Measurements from ENCODE around the gene SAMD10.

Gene SAMD10

GRCh38 chr20:63955827-63956663 is 23.4 kb downstream of the SAMD10 start, which contains the start of gene UCKL1:
TSS of gene UCKL1 (minus strand) at chr20:63956416. CDS start at chr20:63956372, 44 bp downstream.
- Histone ChIP-seq H3K4me3 (ENCODE audit: low read length) (peak within 1 kb of the TSS; percentile 100), H3K79me2 (ENCODE audit: low read length) (peaks cover 51% of the 10 kb centered on the region), H3K36me3 (replicated peaks; ENCODE audit: insufficient read depth, low read length) (no peaks in the 10 kb centered on the region), H3K9me2 (replicated peaks; ENCODE audit: insufficient read depth, low read length) (no peaks in the 10 kb centered on the region), H3K4me2 (ENCODE audit: low read depth, low read length) (peak within 1 kb of the TSS; percentile 95), H4K20me1 (ENCODE audit: insufficient read depth, low read length) (peaks cover 8% of the 10 kb centered on the region; the same call in 1 of the 2 replicates), H2AFZ (ENCODE audit: low read length) (peak within 1 kb of the TSS; percentile 86), H3K9ac (ENCODE audit: low read length) (peak within 1 kb of the TSS; percentile 98), H3K27me3 (replicated peaks; ENCODE audit: insufficient read depth, low read length) (no peaks in the 10 kb centered on the region), H3F3A (ENCODE audit: insufficient read depth, low read length) (peaks cover 26% of the 10 kb centered on the region), H3K27ac (ENCODE audit: low read length) (peak within 1 kb of the TSS; percentile 82), H3K9me3 (replicated peaks; ENCODE audit: insufficient read depth, low read length) (no peaks in the 10 kb centered on the region), H3K4me1 (ENCODE audit: low read length) (peaks cover 37% of the 10 kb centered on the region)
- TF ChIP-seq CTCF (IDR thresholded peaks at IDR 0.05; ENCODE audit: low read length) = no peak
- TF ChIP-seq EZH2phosphoT487 (IDR thresholded peaks at IDR 0.05; ENCODE audit: low read length) = no peak
- TF ChIP-seq EZH2 (optimal IDR thresholded peaks at IDR 0.05; ENCODE audit: low read depth, low read length) = no peak
- peak; percentile 90 for DNase-seq

GRCh38 chr20:63955281-63955826 is 24.1 kb downstream of the SAMD10 start:
- H3K9ac ChIP-seq (ENCODE audit: low read length) = peak overlapping the region; percentile 98
- no peaks in the 10 kb centered on the region for H3K36me3 ChIP-seq (replicated peaks; ENCODE audit: insufficient read depth, low read length)
- TF ChIP-seq EZH2phosphoT487 (IDR thresholded peaks at IDR 0.05; ENCODE audit: low read length) (no peak), CTCF (IDR thresholded peaks at IDR 0.05; ENCODE audit: low read length) (peak; percentile 40)
- no peak for DNase-seq
- no peaks in the 10 kb centered on the region for H3K9me3 ChIP-seq (replicated peaks; ENCODE audit: insufficient read depth, low read length)
- H3K27ac ChIP-seq (ENCODE audit: low read length) = peak overlapping the region; percentile 64; the same call in 1 of the 2 replicates
- H4K20me1 ChIP-seq (ENCODE audit: insufficient read depth, low read length) = peaks cover 10% of the 10 kb centered on the region; the same call in 1 of the 2 replicates
- H3K27me3 ChIP-seq (replicated peaks; ENCODE audit: insufficient read depth, low read length) = no peaks in the 10 kb centered on the region
- H3K79me2 ChIP-seq (ENCODE audit: low read length) = peaks cover 58% of the 10 kb centered on the region
- no peaks in the 10 kb centered on the region for H3K9me2 ChIP-seq (replicated peaks; ENCODE audit: insufficient read depth, low read length)
- H3F3A ChIP-seq (ENCODE audit: insufficient read depth, low read length) = peaks cover 27% of the 10 kb centered on the region
- H3K4me1 ChIP-seq (ENCODE audit: low read length) = peaks cover 44% of the 10 kb centered on the region
- H2AFZ ChIP-seq (ENCODE audit: low read length) = peak overlapping the region; percentile 86
- H3K4me3 ChIP-seq (ENCODE audit: low read length) = peak overlapping the region; percentile 100
- H3K4me2 ChIP-seq (ENCODE audit: low read depth, low read length) = peak overlapping the region; percentile 78

GRCh38 chr20:63953764-63954429 is 25.5 kb downstream of the SAMD10 start:
- Histone ChIP-seq H3K4me1 (ENCODE audit: low read length) (peaks cover 45% of the 10 kb centered on the region), H3K4me3 (ENCODE audit: low read length) (no peak overlapping the region), H3K4me2 (ENCODE audit: low read depth, low read length) (peak overlapping the region; percentile 78; the same call in 1 of the 2 replicates), H3K79me2 (ENCODE audit: low read length) (peaks cover 73% of the 10 kb centered on the region), H4K20me1 (ENCODE audit: insufficient read depth, low read length) (peaks cover 16% of the 10 kb centered on the region; the same call in 1 of the 2 replicates), H3F3A (ENCODE audit: insufficient read depth, low read length) (peaks cover 30% of the 10 kb centered on the region), H3K27ac (ENCODE audit: low read length) (no peak overlapping the region), H3K27me3 (replicated peaks; ENCODE audit: insufficient read depth, low read length) (no peaks in the 10 kb centered on the region), H3K9me3 (replicated peaks; ENCODE audit: insufficient read depth, low read length) (no peaks in the 10 kb centered on the region), H3K36me3 (replicated peaks; ENCODE audit: insufficient read depth, low read length) (no peaks in the 10 kb centered on the region), H2AFZ (ENCODE audit: low read length) (no peak overlapping the region), H3K9me2 (replicated peaks; ENCODE audit: insufficient read depth, low read length) (no peaks in the 10 kb centered on the region), H3K9ac (ENCODE audit: low read length) (no peak overlapping the region)
- DNase-seq = no peak
- no peak for TF ChIP-seq EZH2 (optimal IDR thresholded peaks at IDR 0.05; ENCODE audit: low read depth, low read length)
- no peak for TF ChIP-seq EZH2phosphoT487 (IDR thresholded peaks at IDR 0.05; ENCODE audit: low read length)
- TF ChIP-seq CTCF (IDR thresholded peaks at IDR 0.05; ENCODE audit: low read length) = no peak
